Measurements from ENCODE around the gene ARMH4. TPM values are rescaled to one million over a fixed set of nuclear protein-coding genes. Genes with fewer than 3 reads are reported as not detected.

The ARMH4 gene
- total RNA-seq, 4 donors from 2014 or later: 5.0 to 8.0 (median 5.8) TPM

GRCh38 chr14:57987596-57988300 lies 164.3 kb downstream of the ARMH4 start:
- no peak overlapping the region for H3K27ac ChIP-seq (replicated peaks in 1 of 4)
- peaks cover 0 to 8% (median 3%) of the 10 kb centered on the region in 4 donors for H3K4me1 ChIP-seq
- no peaks in the 10 kb centered on the region for H3K9me3 ChIP-seq
- DNase-seq (ENCODE audit: extremely low spot score): peak; percentile 80
- no peaks in the 10 kb centered on the region for H3K27me3 ChIP-seq
- TF ChIP-seq EP300 (IDR thresholded peaks at IDR 0.05) (no peak), POLR2AphosphoS5 (IDR thresholded peaks at IDR 0.05) (no peak), CTCF (IDR thresholded peaks at IDR 0.05) (no peak), POLR2A (IDR thresholded peaks at IDR 0.05; ENCODE audit: low read depth) (no peak)
- intact Hi-C loops (cut with DNase I): no loop called here
- no peak overlapping the region for H3K4me3 ChIP-seq
- 71% methylated on average over 6 of the region's 6 CpGs for WGBS
- no peaks in the 10 kb centered on the region for H3K36me3 ChIP-seq

- intact Hi-C loops (cut with DNase I): no loop called here
- H3K27ac ChIP-seq (replicated peaks in 1 of 4): no peak overlapping the region
- no peaks in the 10 kb centered on the region for H3K36me3 ChIP-seq
- peaks cover 0 to 8% (median 3%) of the 10 kb centered on the region in 4 donors for H3K4me1 ChIP-seq
- no peak overlapping the region for H3K4me3 ChIP-seq
- no peaks in the 10 kb centered on the region for H3K9me3 ChIP-seq
- TF ChIP-seq POLR2A (IDR thresholded peaks at IDR 0.05; ENCODE audit: low read depth) (no peak), EP300 (IDR thresholded peaks at IDR 0.05) (no peak), CTCF (IDR thresholded peaks at IDR 0.05) (no peak), POLR2AphosphoS5 (IDR thresholded peaks at IDR 0.05) (no peak)
- DNase-seq (ENCODE audit: extremely low spot score): peak; percentile 79
- no peaks in the 10 kb centered on the region for H3K27me3 ChIP-seq
- 100% methylated on average over 1 of the region's 1 CpG for WGBS
Measured at GRCh38 chr14:57987051-57987450, 165.0 kb downstream of the ARMH4 start.

GRCh38 chr14:57982804-57983634 lies 169.0 kb downstream of the ARMH4 start:
- no peak for DNase-seq (ENCODE audit: extremely low spot score)

GRCh38 chr14:57981817-57982560 lies 170.0 kb downstream of the ARMH4 start:
- Histone ChIP-seq H3K9me3 (no peaks in the 10 kb centered on the region), H3K36me3 (no peaks in the 10 kb centered on the region), H3K27me3 (no peaks in the 10 kb centered on the region), H3K4me1 (no peaks in the 10 kb centered on the region), H3K4me3 (no peak overlapping the region), H3K27ac (replicated peaks in 1 of 4) (no peak overlapping the region)
- intact Hi-C loops (cut with DNase I): no loop called here
- 81% methylated on average over 12 of the region's 12 CpGs for WGBS
- DNase-seq (ENCODE audit: extremely low spot score): no peak
- TF ChIP-seq POLR2AphosphoS5 (IDR thresholded peaks at IDR 0.05) (no peak), POLR2A (IDR thresholded peaks at IDR 0.05; ENCODE audit: low read depth) (no peak), CTCF (IDR thresholded peaks at IDR 0.05) (no peak), EP300 (IDR thresholded peaks at IDR 0.05) (no peak)

More at GRCh38 chr14:57982804-57983634, 169.0 kb downstream of the ARMH4 start:
- no peak for TF ChIP-seq EP300 (IDR thresholded peaks at IDR 0.05)
- TF ChIP-seq POLR2A (IDR thresholded peaks at IDR 0.05; ENCODE audit: low read depth): no peak
- TF ChIP-seq POLR2AphosphoS5 (IDR thresholded peaks at IDR 0.05): no peak
- TF ChIP-seq CTCF (IDR thresholded peaks at IDR 0.05): no peak
- intact Hi-C loops (cut with DNase I): no loop called here
- no peak overlapping the region for H3K27ac ChIP-seq (replicated peaks in 1 of 4)
- H3K9me3 ChIP-seq: no peaks in the 10 kb centered on the region
- no peaks in the 10 kb centered on the region for H3K27me3 ChIP-seq
- 62% methylated on average over 8 of the region's 8 CpGs for WGBS
- H3K4me1 ChIP-seq: peaks cover 0 to 4% (median 1%) of the 10 kb centered on the region in 4 donors
- no peak overlapping the region for H3K4me3 ChIP-seq
- H3K36me3 ChIP-seq: no peaks in the 10 kb centered on the region

Measured in esophagus muscularis mucosa (tissue), 4 donors.